Thoracic aorta endothelial cell (primary cell): ENCODE measurements around the gene DCAKD. TPM values are rescaled to one million over a fixed set of nuclear protein-coding genes. Genes with fewer than 3 reads are reported as not detected.

Source experiments
- small RNA-seq: library from RNA; depleted of rRNA; stranded (forward); fragments of <200 nt; gene quantifications from one replicate; pipeline ENCODE3, GENCODE V24; 2012
- total RNA-seq: library from RNA; depleted of rRNA; stranded (reverse); fragments of >200 nt; gene quantifications from 2 replicates; pipeline ENCODE4 v1.2.3, GENCODE V29; 2012

Gene DCAKD
- 29.0 and 29.1 TPM in 2 replicates for total RNA-seq

GRCh38 chr17:45051060-45051719 is at the start of gene DCAKD:
Gene DCAKD (minus strand): TSS chr17:45051632. CDS start chr17:45034885, 16,747 bp downstream.

DNA sequence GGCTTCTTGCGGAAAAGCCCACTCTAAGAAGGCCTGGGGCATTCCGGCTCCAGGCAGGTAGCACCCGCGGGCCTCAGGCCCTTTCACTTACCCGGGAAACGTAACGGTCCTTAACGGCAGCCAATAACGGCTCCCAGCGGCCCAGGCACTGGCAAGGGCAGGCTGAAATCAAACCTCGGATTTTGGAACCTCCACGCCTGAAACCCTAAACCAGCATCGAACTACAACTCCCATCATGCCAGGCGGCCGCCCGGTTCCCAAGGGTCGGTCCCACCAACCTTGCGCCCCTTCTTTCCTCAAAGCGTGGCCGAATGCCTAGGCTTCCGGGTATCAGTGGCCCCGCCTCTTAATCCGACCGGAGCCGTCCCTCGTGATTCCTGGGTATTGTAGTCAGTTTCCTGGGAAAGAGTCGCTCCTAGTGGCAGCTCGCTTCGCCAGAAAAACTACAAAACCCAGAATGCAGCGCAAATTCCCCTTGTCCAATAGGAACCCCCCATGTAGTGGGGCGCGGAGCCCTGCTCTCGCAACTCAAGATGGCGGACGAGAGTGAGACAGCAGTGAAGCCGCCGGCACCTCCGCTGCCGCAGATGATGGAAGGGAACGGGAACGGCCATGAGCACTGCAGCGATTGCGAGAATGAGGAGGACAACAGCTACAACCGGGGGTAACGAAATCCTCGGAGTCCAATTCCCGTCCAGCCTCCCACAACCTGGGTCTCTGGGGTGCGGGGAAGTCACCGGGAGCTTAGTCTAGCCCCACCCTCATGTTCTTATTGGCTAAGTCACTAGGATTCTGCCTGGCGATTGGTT is 9.6 kb upstream of the DCAKD start, which contains the start of gene NMT1:
Gene NMT1, plus strand, starts transcription at position 521 of the 809 bp plus-strand sequence. Its CDS starts 13 bp downstream, at position 534.

Small RNAs within 50 kb of the gene (small RNA-seq; reads per million reads assigned to genes)
- gene AC015936.2, result not detected
- not detected for gene RF00019

Other genes with a start within 250 kb of the DCAKD start
- 10.2 and 15.7 TPM in 2 replicates for gene GJC1, start 221.3 kb downstream of the DCAKD start, total RNA-seq
- gene HIGD1B, start 203.7 kb downstream of the DCAKD start, total RNA-seq, result not detected in 2 replicates
- gene EFTUD2, start 152.2 kb downstream of the DCAKD start, total RNA-seq, result 201 and 220 TPM in 2 replicates
- gene GFAP, start 136.1 kb downstream of the DCAKD start, total RNA-seq, result 0.14 and 0.27 TPM in 2 replicates
- 12.0 and 22.3 TPM in 2 replicates for gene KIF18B, start 103.9 kb downstream of the DCAKD start, total RNA-seq
- 0.13 TPM in 1 of 2 replicates, not detected in the other for gene C1QL1, start 83.3 kb downstream of the DCAKD start, total RNA-seq
- gene NMT1, start 9.7 kb upstream of the DCAKD start, total RNA-seq, result 75.4 and 84.6 TPM in 2 replicates
- gene PLCD3, start 80.9 kb upstream of the DCAKD start, total RNA-seq, result 27.7 and 31.0 TPM in 2 replicates
- gene ACBD4, start 84.1 kb upstream of the DCAKD start, total RNA-seq, result 2.7 and 6.7 TPM in 2 replicates
- gene HEXIM1, start 96.8 kb upstream of the DCAKD start, total RNA-seq, result 10.4 and 10.8 TPM in 2 replicates
- gene HEXIM2, start 110.2 kb upstream of the DCAKD start, total RNA-seq, result 3.1 and 3.6 TPM in 2 replicates
- gene FMNL1, start 170.3 kb upstream of the DCAKD start, total RNA-seq, result 0.93 and 1.1 TPM in 2 replicates
- gene SPATA32, start 210.5 kb upstream of the DCAKD start, total RNA-seq, result not detected in 2 replicates